C4-2B (cell line): Measurements from ENCODE around the gene IQCM.

ENCODE experiments used
- H3K27ac ChIP-seq: fragments of 450-650 bp; 2 replicates; pipeline ENCODE4 v1.5.1; 2017
- CTCF ChIP-seq: fragments of 450-650 bp; conservative IDR thresholded peaks from 2 replicates; pipeline ENCODE4 v1.5.1; 2017; ENCODE audit warnings: mild to moderate bottlenecking
- ZFX ChIP-seq: fragments of 450-650 bp; IDR thresholded peaks from 2 replicates; pipeline ENCODE4 v1.6.1; 2017

Gene IQCM

DNA sequence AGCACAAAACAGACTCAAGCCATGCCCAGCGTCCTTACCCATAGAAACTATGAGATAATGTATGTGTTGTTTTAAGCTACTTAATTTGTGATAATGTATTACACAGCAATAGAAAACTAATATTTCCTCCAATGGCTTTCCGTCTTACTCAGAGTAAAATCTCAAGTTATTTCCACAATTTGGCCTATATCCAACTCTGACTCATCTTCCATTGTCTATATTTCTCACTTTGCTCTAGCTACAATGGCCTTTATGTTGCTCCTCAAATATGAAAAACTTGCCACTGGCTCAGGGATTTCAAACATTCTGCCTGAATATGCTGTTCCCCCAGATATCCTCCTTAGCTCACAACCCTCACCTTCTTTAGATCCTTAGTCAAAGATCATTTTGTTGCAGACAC, 31.6 kb downstream of the IQCM start:
- no peak overlapping the region for H3K27ac ChIP-seq
- TF ChIP-seq ZFX = no peak
- TF ChIP-seq CTCF = no peak

GRCh38 chr4:149781150-149781549, 34.5 kb downstream of the IQCM start:
- TF ChIP-seq ZFX = no peak
- no peak for TF ChIP-seq CTCF
- H3K27ac ChIP-seq = no peak overlapping the region

- no peak for TF ChIP-seq ZFX
- TF ChIP-seq CTCF = no peak
- no peak overlapping the region for H3K27ac ChIP-seq
Observed at GRCh38 chr4:149768477-149768876, 47.2 kb downstream of the IQCM start.

GRCh38 chr4:149766135-149766534, 49.5 kb downstream of the IQCM start:
- TF ChIP-seq CTCF (no peak), ZFX (no peak)
- no peak overlapping the region for H3K27ac ChIP-seq

DNA sequence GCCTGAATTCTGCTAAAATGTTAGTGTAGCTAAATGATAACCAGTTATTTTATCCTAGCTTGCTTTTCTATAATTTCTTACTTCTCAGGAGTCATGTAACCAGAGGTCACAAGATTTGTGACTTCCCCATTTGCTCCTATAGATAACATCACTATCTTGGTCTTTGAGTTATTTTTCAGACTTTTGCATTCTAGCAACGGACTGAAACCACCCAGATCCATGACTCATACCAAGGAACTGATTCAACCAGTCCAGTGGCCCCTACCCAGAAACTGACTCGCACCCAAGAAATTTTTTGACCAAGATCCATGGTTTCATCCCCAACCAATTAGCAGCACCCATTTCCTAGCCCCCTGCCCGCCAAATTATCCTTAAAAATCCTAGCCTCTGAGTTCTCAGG, 50.0 kb downstream of the IQCM start:
- no peak overlapping the region for H3K27ac ChIP-seq
- no peak for TF ChIP-seq ZFX
- no peak for TF ChIP-seq CTCF

DNA sequence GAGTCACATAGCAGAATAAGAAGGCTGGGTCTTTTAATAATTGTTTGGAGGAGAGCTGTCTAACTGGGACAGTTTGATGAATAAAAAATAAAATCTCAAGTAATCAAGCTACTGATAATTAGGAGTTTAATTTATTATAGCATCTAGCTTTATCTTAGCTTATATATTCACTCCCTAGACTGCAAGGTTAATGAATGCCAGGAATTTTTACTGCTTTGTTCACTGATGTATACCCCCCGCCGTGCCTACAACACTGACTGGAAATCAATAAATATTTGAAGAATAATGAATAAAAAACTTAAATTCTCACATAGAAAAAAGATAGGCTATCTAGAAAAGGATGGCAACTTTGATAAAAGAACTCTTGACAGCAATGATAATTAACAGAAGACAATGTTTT, 59.7 kb downstream of the IQCM start:
- TF ChIP-seq ZFX (no peak), CTCF (no peak)
- H3K27ac ChIP-seq = no peak overlapping the region

GRCh38 chr4:149754526-149754925, 61.1 kb downstream of the IQCM start:
- TF ChIP-seq ZFX (no peak), CTCF (no peak)

DNA sequence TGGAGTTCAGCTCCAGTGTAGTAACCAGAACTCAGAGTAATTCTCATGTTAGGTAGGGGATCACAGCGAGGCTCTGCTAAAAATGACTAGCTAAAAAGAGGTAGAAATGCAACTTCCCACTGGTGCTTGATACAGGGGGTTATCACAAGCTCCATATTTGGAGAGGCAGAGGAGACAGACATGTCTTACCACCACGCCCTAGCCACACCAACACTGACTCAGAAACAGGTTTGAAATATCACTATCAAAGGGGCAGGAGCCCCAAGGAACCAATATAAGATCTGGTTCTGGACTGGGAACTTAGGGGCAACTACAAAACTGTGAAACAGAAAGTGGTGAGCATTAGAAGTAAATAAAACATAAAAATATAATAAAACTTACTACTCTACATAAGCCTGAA, 62.9 kb downstream of the IQCM start:
- no peak for TF ChIP-seq CTCF
- TF ChIP-seq ZFX = no peak
- no peak overlapping the region for H3K27ac ChIP-seq

More at GRCh38 chr4:149754526-149754925, 61.1 kb downstream of the IQCM start:
- H3K27ac ChIP-seq = no peak overlapping the region
